ENCODE results near the gene SPATA13.

GRCh38 chr13:24286624-24287023 is 126.1 kb downstream of the SPATA13 start:
- no peak for TF ChIP-seq CTCF (IDR thresholded peaks at IDR 0.05; ENCODE audit: low read depth, low read length)
- TF ChIP-seq EZH2phosphoT487 (IDR thresholded peaks at IDR 0.05; ENCODE audit: low read depth), result no peak

Data from OCI-LY3 (cell line).